Right kidney (tissue), 1 donor: Measurements from ENCODE around the gene ZFP90.
A peak's percentile ranks its signal among the peaks of the same experiment; 100 is the strongest.

Experiments
- DNase-seq: peaks from one replicate; pipeline ENCODE4 v3.0.0-alpha.2; 2016

Gene ZFP90

DNA sequence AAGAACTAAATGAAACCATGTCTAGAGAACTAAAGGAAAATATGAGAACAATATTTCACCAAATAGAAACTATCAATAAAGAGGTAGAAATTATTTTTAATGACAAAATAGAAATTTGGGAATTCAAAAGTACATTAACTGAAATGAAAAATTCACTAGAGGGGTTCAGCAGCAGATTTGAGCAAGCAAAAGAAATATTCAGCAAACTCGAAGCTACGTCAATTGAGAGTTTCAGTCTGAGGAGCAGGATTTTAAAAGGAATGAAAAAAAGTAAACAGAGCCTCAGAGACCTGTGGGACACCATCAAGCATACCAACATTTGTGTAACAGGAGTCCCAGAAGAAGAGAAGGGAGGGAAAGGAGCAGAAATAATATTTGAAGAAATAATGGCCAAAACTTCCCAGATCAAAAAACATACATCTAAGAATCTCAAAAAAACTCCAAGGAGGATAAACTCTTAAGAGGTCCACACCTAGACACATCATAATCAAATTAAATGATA, 38.3 kb downstream of the ZFP90 start:
- no peak for DNase-seq

- peak; percentile 74 for DNase-seq
Observed at GRCh38 chr16:68590201-68590994, 51.3 kb downstream of the ZFP90 start.

DNA sequence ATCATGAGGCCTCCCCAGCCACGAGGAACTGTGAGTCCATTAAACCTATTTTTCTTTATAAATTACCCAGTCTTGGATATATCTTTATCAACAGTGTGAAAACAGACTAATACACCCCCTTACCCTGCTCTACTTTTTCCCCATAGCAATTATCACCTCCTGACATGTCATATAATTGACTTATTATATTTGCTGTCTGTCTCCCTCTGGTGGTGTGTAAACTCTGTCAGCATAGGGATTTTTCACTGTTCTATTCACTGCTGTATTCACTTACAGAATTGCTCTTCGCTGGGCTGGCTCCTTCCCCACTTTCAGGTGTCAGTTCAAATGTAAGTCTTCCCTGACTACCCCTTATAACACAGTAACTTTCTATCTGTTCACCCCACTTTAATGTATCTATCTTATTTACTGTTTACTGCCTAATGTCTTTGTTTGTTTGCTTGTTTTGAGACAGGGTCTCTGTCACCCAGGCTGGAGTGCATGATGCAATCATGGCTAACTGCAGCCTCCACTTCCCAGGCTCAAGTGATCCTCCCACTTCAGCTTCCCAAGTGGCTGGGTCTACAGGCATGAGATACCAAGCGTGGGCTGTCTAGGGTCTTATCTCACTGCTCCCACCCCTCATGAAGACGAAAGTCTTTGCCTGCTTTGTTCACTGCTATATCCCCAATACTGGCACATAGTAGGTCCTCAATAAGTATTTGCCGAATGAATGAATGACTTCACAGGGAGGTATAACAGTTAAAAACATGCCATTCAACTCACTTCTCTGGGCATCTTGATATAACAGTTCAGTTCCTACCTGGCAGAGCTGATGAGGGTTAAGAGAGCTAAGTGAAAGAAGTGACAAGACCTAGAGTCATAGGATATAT, 53.6 kb downstream of the ZFP90 start:
- DNase-seq, result no peak

- no peak for DNase-seq
Observed at GRCh38 chr16:68596266-68596665, 57.2 kb downstream of the ZFP90 start.

- DNase-seq, result no peak
Observed at GRCh38 chr16:68599586-68599985, 60.5 kb downstream of the ZFP90 start.

GRCh38 chr16:68605746-68606145, 66.7 kb downstream of the ZFP90 start:
- DNase-seq, result no peak

DNA sequence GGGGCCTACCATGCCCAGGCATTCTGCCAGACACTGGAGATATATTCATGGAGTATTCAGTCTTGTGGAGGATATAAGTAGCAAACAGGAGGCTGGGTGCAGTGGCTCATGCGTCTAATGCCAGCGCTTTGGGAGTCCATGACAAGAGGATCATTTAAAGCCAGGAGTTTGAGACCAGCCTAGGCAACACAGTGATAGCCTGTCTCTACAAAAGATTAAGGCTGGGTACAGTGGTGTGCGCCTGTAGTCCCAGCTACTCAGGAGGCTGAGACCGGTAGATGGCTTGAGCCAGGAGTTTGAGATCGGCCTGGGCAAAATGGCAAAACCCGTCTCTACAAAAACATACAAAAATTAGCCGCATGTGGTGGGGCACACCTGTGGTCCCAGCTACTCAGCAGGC, 68.4 kb downstream of the ZFP90 start:
- DNase-seq, result no peak

- no peak for DNase-seq
Observed at GRCh38 chr16:68608330-68608729, 69.2 kb downstream of the ZFP90 start.

DNA sequence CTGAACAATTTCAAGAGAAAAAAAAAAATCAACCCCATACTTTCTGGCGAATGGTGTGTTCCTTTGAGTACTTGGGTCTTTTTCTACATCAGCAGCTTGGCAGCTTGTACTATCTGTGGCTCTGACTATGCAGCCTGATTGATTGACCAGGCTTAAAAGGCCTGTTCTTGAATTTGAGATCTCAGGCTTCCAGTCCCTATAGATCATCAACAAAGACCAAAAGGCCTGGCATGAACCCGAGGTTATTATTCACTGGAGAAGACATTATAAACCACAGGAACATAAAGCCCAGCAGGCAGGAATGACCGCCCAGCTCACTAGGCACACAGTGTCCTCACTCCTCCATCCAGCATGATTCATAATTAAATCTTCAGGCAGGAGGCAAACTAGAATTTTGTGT, 73.9 kb downstream of the ZFP90 start:
- no peak for DNase-seq

- DNase-seq, result no peak
Observed at GRCh38 chr16:68617734-68618133, 78.6 kb downstream of the ZFP90 start.
